Endothelial cell of umbilical vein (primary cell): ENCODE data around the gene IFNA10. TPM values are rescaled to one million over a fixed set of nuclear protein-coding genes. Genes with fewer than 3 reads are reported as not detected.

Experiments used
- BruUV-seq: library from RNA; stranded (reverse); fragments of 400-500 nt; replicated peaks from 2 replicates; lab custom pipeline; 2021; lab: Mats Ljungman, UMichigan
- CTCF ChIA-PET: fragments of 300-600, 350-600 bp; sonication (Branson Sonifier 250); formaldehyde crosslinking; loops from one replicate; lab custom pipeline; 2021; ENCODE audit warnings: antibody characterized with exemption, inconsistent platforms; lab: Charles Lee
- POLR2A ChIA-PET: fragments of 300-600, 350-600 bp; sonication (Branson Sonifier 250); formaldehyde crosslinking; loops from one replicate; lab custom pipeline; 2021; ENCODE audit warnings: antibody characterized with exemption, inconsistent platforms; lab: Charles Lee
- DNase-seq: peaks from one replicate; pipeline ENCODE4 v3.0.0-alpha.2; 2011; ENCODE audit warnings: low read depth, low spot score
- FAIRE-seq: peaks from 2 replicates; lab custom pipeline; 2011; peaks lifted over from hg19 to GRCh38; lab: Jason Lieb, UNC
- H2AFZ ChIP-seq: 2 replicates; pipeline ENCODE4 v1.6.0; 2012; ENCODE audit warnings: low read depth, low read length, control low read depth, inconsistent platforms
- H3K27ac ChIP-seq: 2 replicates; pipeline ENCODE4 v1.5.1; 2011; ENCODE audit warnings: low read depth, mild to moderate bottlenecking, control low read depth, low read length, moderate library complexity; ENCODE audit not compliant: insufficient read depth
- H3K27me3 ChIP-seq, 2 experiments: 2 replicates each; pipeline versions ENCODE4 v1.6.0 to v1.6.1; 2011; ENCODE audit warnings: low read length in 2 of 2, mixed read lengths in 1 of 2; ENCODE audit not compliant: control insufficient read depth in 2 of 2, insufficient read depth in 2 of 2
- H3K36me3 ChIP-seq, 2 experiments: 2 replicates in 1 of 2; 3 replicates in 1 of 2; pipeline ENCODE4 v1.5.1; 2011; ENCODE audit warnings: low read length in 2 of 2, mild to moderate bottlenecking in 1 of 2, moderate library complexity in 1 of 2; ENCODE audit not compliant: control insufficient read depth in 2 of 2, insufficient read depth in 2 of 2; ENCODE audit errors: extremely low read depth in 1 of 2
- H3K4me1 ChIP-seq: 3 replicates; pipeline ENCODE4 v1.5.1; 2011; ENCODE audit warnings: mild to moderate bottlenecking, low read length; ENCODE audit not compliant: control insufficient read depth, insufficient read depth; ENCODE audit errors: extremely low read depth
- H3K4me2 ChIP-seq: 2 replicates; pipeline ENCODE4 v1.6.1; 2011; ENCODE audit warnings: low read length, control low read depth, mixed read lengths; ENCODE audit not compliant: insufficient read depth
- H3K4me3 ChIP-seq, 3 experiments: fragments of 200-600 bp in 1 of 3; sonication (generic), shearing (Covaris generic) in 1 of 3; replicated peaks in 1 of 3; 2 replicates each; pipeline ENCODE4 v1.5.1; 2011 to 2016; ENCODE audit warnings: control low read depth in 3 of 3, low read length in 3 of 3, mild to moderate bottlenecking in 2 of 3, inconsistent platforms in 1 of 3, low read depth in 1 of 3, moderate library complexity in 1 of 3; ENCODE audit not compliant: insufficient read depth in 1 of 3
- H3K79me2 ChIP-seq: 2 replicates; pipeline ENCODE4 v1.6.0; 2012; ENCODE audit warnings: low read length, inconsistent platforms; ENCODE audit not compliant: control insufficient read depth, insufficient read depth
- H3K9ac ChIP-seq: replicated peaks from 2 replicates; pipeline ENCODE3; 2011; ENCODE audit warnings: low read length, control low read depth; ENCODE audit not compliant: insufficient read depth; ENCODE audit errors: extremely low read depth
- H3K9me1 ChIP-seq: replicated peaks from 3 replicates; pipeline ENCODE4 v1.6.0; 2011; ENCODE audit warnings: mild to moderate bottlenecking, low read length; ENCODE audit not compliant: control insufficient read depth, insufficient read depth; ENCODE audit errors: extremely low read depth
- H3K9me3 ChIP-seq: replicated peaks from 2 replicates; pipeline ENCODE4 v1.5.1; 2012; ENCODE audit warnings: low read length, inconsistent platforms; ENCODE audit not compliant: control insufficient read depth, insufficient read depth
- H4K20me1 ChIP-seq: replicated peaks from 2 replicates; pipeline ENCODE3; 2011; ENCODE audit warnings: mild to moderate bottlenecking, low read length; ENCODE audit not compliant: control insufficient read depth, insufficient read depth; ENCODE audit errors: extremely low read depth
- CTCF ChIP-seq, 2 donors: IDR thresholded peaks; 1 replicate in 1 of 2; 2 replicates in 1 of 2; pipeline ENCODE4 v1.5.1; 2011; ENCODE audit warnings: low read length in 2 of 2, mild to moderate bottlenecking in 2 of 2, moderate library complexity in 2 of 2, control low read depth in 1 of 2, inconsistent platforms in 1 of 2, low read depth in 1 of 2; ENCODE audit not compliant: insufficient read depth in 1 of 2; ENCODE audit errors: extremely low read depth in 1 of 2
- EZH2 ChIP-seq: IDR thresholded peaks from 2 replicates; pipeline ENCODE4 v1.6.1; 2012; ENCODE audit warnings: borderline replicate concordance, low read depth, mild to moderate bottlenecking, moderate library complexity, low read length, inconsistent platforms; ENCODE audit not compliant: severe bottlenecking
- FOS ChIP-seq: IDR thresholded peaks from 2 replicates; pipeline ENCODE4 v1.6.1; 2011; ENCODE audit warnings: mild to moderate bottlenecking, low read length, moderate library complexity, borderline replicate concordance; ENCODE audit not compliant: insufficient read depth
- GATA2 ChIP-seq: IDR thresholded peaks from 2 replicates; pipeline ENCODE4 v1.7.0; 2011; ENCODE audit warnings: low read depth, mild to moderate bottlenecking, moderate library complexity, mixed read lengths, low read length; ENCODE audit not compliant: insufficient read length, insufficient read depth
- JUN ChIP-seq: IDR thresholded peaks from 2 replicates; pipeline ENCODE4 v1.6.1; 2011; ENCODE audit warnings: borderline replicate concordance, low read depth; ENCODE audit not compliant: insufficient read length, insufficient read depth
- MYC ChIP-seq: IDR thresholded peaks from one replicate; pipeline ENCODE4 v1.6.1; 2011; ENCODE audit warnings: mild to moderate bottlenecking, low read depth, low read length
- POLR2A ChIP-seq: IDR thresholded peaks from 2 replicates; pipeline ENCODE4 v1.6.1; 2012; ENCODE audit warnings: low read depth, mild to moderate bottlenecking, control low read depth, low read length
- POLR2AphosphoS5 ChIP-seq: IDR thresholded peaks from 2 replicates; pipeline ENCODE4 v1.6.1; 2012; ENCODE audit warnings: low read depth, mild to moderate bottlenecking, control low read depth, low read length, moderate library complexity; ENCODE audit not compliant: insufficient read depth
- dilution Hi-C: fragments of 300-500 bp; cut with MboI; formaldehyde crosslinking; loops from one replicate; pipeline ENCODE4 v1.15.0; 2019; ENCODE audit warnings: low sequenced_read_pairs; ENCODE audit not compliant: extremely low pct_ligation_motif_present
- intact Hi-C: fragments of 100-400 bp; cut with micrococcal nuclease; formaldehyde crosslinking; loops from one replicate; pipeline ENCODE4 v1.10.0; 2022
- polyA plus RNA-seq, 4 experiments: library from polyadenylated mRNA; depleted of rRNA in 3 of 4; stranded (reverse) in 3 of 4; unstranded in 1 of 4; fragments of >200 nt; gene quantifications; 2 replicates each; pipeline versions ENCODE4 v1.2.1 to v1.2.3, GENCODE V29; 2011 to 2012; ENCODE audit warnings: missing spikeins in 1 of 4
- total RNA-seq: library from RNA; stranded (reverse); gene quantifications from 2 replicates; pipeline ENCODE4 v1.2.3, GENCODE V29; 2021
- TF ChIP-seq, protein P1 (sequence below): IDR thresholded peaks from 2 replicates; pipeline ENCODE4 v1.6.1; 2011; ENCODE audit not compliant: insufficient read depth, insufficient read length

IFNA10 gene
- total and polyA plus RNA-seq, 2 donors (not counting 3 experiments of a cell fraction or from before 2014, with no cell fraction given) = not detected

DNA sequence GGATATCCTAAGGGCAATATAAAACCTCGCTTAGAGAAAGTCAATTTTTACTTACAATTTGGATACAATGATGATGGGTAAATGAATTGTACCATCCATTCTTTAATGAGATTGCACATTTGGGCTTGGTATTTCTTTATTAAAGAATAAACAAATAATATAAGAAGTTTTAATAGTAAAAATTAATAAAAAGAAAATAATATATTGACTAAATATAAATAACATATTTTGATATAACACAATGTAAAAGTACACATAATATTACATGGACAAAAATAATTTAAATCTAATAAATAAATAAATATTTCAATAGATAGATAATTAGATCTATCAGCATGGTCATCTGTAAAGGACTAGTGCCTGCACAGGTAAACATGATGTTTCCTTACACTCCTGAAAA, 41.4 kb downstream of the IFNA10 start:
- H3K36me3 ChIP-seq = no peaks in the 10 kb centered on the region
- peaks cover 0 to 6% of the 10 kb centered on the region in 2 experiments for H3K27me3 ChIP-seq
- no peak overlapping the region for H3K27ac ChIP-seq
- H3K4me3 ChIP-seq = no peak overlapping the region
- BruUV-seq = no TSS peak
- H3K79me2 ChIP-seq = no peaks in the 10 kb centered on the region
- no peaks in the 10 kb centered on the region for H3K4me1 ChIP-seq
- ChIA-PET POLR2A (no interaction called here), CTCF (no interaction called here)
- no peaks in the 10 kb centered on the region for H4K20me1 ChIP-seq
- H3K9ac ChIP-seq = no peak overlapping the region
- dilution Hi-C loops (no loop called here), intact Hi-C loops (no loop called here)
- no peak for TF ChIP-seq GATA2
- TF ChIP-seq, protein P1, sequence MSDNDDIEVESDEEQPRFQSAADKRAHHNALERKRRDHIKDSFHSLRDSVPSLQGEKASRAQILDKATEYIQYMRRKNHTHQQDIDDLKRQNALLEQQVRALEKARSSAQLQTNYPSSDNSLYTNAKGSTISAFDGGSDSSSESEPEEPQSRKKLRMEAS = no peak
- TF ChIP-seq CTCF (IDR thresholded peaks at IDR 0.05; ENCODE audit: extremely low read depth in 1 of 2, insufficient read depth in 1 of 2, low read depth in 1 of 2, low read length in 2 of 2) = no peak
- no peak for TF ChIP-seq POLR2AphosphoS5
- no peak for TF ChIP-seq EZH2
- no peak for TF ChIP-seq FOS
- no peak for TF ChIP-seq MYC
- no peak for TF ChIP-seq POLR2A
- TF ChIP-seq JUN = no peak
- DNase-seq (no peak), FAIRE-seq (no peak)
- no peaks in the 10 kb centered on the region for H3K9me1 ChIP-seq
- H2AFZ ChIP-seq = no peak overlapping the region
- H3K9me3 ChIP-seq = no peaks in the 10 kb centered on the region
- no peak overlapping the region for H3K4me2 ChIP-seq
